OCI-LY7 (cell line): Measurements from ENCODE around the gene TUSC2.

ENCODE experiments used
- CTCF ChIP-seq: fragments of 200-600 bp; sonication (generic); conservative IDR thresholded peaks from 2 replicates; pipeline ENCODE4 v1.5.1; 2014; ENCODE audit warnings: mild to moderate bottlenecking, antibody characterized with exemption, low read length, moderate library complexity, mixed read lengths
- EZH2phosphoT487 ChIP-seq: fragments of 200-600 bp; sonication (generic); IDR thresholded peaks from 2 replicates; pipeline ENCODE4 v1.6.1; 2018; ENCODE audit warnings: low read depth, borderline replicate concordance, mild to moderate bottlenecking, mixed run types, antibody characterized with exemption, low read length, moderate library complexity, mixed read lengths

GRCh38 chr3:50340448-50341329, 12.7 kb upstream of the TUSC2 start, which contains the start of gene RASSF1:
- TF ChIP-seq CTCF (no peak), EZH2phosphoT487 (no peak)
